Kidney (tissue), 14 donors: ENCODE results near the gene ARF1. TPM values are rescaled to one million over a fixed set of nuclear protein-coding genes. Genes with fewer than 3 reads are reported as not detected.

ENCODE experiments used
- DNase-seq, 5 donors: peaks; one replicate each; pipeline ENCODE4 v3.0.0-alpha.2; 2013 to 2020
- FAIRE-seq: peaks from 2 replicates; lab custom pipeline; 2012; peaks lifted over from hg19 to GRCh38; lab: Jason Lieb, UNC
- H3K27ac ChIP-seq, 2 donors: one replicate each; pipeline ENCODE4 v1.7.0; 2013; ENCODE audit warnings: low read depth in 2 of 2, low read length in 2 of 2, inconsistent platforms in 1 of 2
- H3K27me3 ChIP-seq: one replicate; pipeline ENCODE4 v1.7.1; 2013; ENCODE audit warnings: low read length, inconsistent platforms; ENCODE audit not compliant: control insufficient read depth, insufficient read depth
- H3K36me3 ChIP-seq, 3 donors: one replicate each; pipeline versions ENCODE4 v1.7.0 to v1.7.1; 2013; ENCODE audit warnings: low read length in 3 of 3, control low read depth in 1 of 3, inconsistent platforms in 1 of 3; ENCODE audit not compliant: insufficient read depth in 3 of 3, control insufficient read depth in 2 of 3
- H3K4me1 ChIP-seq, 3 donors: one replicate each; pipeline versions ENCODE4 v1.7.0 to v1.7.1; 2013; ENCODE audit warnings: low read length in 3 of 3, inconsistent platforms in 1 of 3, low read depth in 1 of 3; ENCODE audit not compliant: control insufficient read depth in 2 of 3, insufficient read depth in 2 of 3
- H3K4me3 ChIP-seq, 3 donors: one replicate each; pipeline versions ENCODE4 v1.7.0 to v1.8.1; 2013; ENCODE audit warnings: low read length in 3 of 3, control low read depth in 1 of 3, inconsistent platforms in 1 of 3
- H3K9ac ChIP-seq, 3 donors: one replicate each; pipeline versions ENCODE4 v1.7.0 to v1.7.1; 2013; ENCODE audit warnings: low read length in 3 of 3, control low read depth in 1 of 3, inconsistent platforms in 1 of 3
- H3K9me3 ChIP-seq, 3 donors: one replicate each; pipeline versions ENCODE4 v1.7.0 to v1.7.1; 2013; ENCODE audit warnings: low read length in 3 of 3, control low read depth in 1 of 3, inconsistent platforms in 1 of 3; ENCODE audit not compliant: control insufficient read depth in 2 of 3, insufficient read depth in 1 of 3
- intact Hi-C: fragments of 100-400 bp; cut with DNase I; formaldehyde crosslinking; loops from one replicate; pipeline ENCODE4 v1.11.1; 2022
- polyA plus RNA-seq: library from polyadenylated mRNA; stranded (reverse); fragments of 350-450 nt; fragmentation: Illumina TruSeq; extraction: RNeasy Lipid Tissue Mini Kit (QIAGEN cat#74804); gene quantifications from one replicate; pipeline ENCODE4 v1.2.3, GENCODE V29; 2014; ENCODE audit warnings: low read depth, low replicate concordance; ENCODE audit not compliant: insufficient read depth
- total RNA-seq: library from RNA; stranded (reverse); fragmentation: NEBNext Ultra II Directional; extraction: Animal tissue kit (Norgen Biotek cat#: 25700); gene quantifications from one replicate; pipeline ENCODE4 v1.2.1, GENCODE V29; 2021
- TF ChIP-seq, protein P1 (sequence below): IDR thresholded peaks from 3 replicates; pipeline ENCODE4 v1.5.1; 2012; ENCODE audit warnings: mild to moderate bottlenecking, moderate library complexity, borderline replicate concordance; ENCODE audit not compliant: insufficient read depth; ENCODE audit errors: extremely low read depth
- donor health status: control.
- donor health status: control.
- donor health status: control.
- donor health status: control.
- donor health status: control.
- donor health status: DM: yes; HTN: yes; CAD: no.
- donor health status: Normal renal cell carcinoma (clear cell type).

Gene ARF1
- total and polyA plus RNA-seq, 2 donors from 2014 or later = 383 to 398 TPM

DNA sequence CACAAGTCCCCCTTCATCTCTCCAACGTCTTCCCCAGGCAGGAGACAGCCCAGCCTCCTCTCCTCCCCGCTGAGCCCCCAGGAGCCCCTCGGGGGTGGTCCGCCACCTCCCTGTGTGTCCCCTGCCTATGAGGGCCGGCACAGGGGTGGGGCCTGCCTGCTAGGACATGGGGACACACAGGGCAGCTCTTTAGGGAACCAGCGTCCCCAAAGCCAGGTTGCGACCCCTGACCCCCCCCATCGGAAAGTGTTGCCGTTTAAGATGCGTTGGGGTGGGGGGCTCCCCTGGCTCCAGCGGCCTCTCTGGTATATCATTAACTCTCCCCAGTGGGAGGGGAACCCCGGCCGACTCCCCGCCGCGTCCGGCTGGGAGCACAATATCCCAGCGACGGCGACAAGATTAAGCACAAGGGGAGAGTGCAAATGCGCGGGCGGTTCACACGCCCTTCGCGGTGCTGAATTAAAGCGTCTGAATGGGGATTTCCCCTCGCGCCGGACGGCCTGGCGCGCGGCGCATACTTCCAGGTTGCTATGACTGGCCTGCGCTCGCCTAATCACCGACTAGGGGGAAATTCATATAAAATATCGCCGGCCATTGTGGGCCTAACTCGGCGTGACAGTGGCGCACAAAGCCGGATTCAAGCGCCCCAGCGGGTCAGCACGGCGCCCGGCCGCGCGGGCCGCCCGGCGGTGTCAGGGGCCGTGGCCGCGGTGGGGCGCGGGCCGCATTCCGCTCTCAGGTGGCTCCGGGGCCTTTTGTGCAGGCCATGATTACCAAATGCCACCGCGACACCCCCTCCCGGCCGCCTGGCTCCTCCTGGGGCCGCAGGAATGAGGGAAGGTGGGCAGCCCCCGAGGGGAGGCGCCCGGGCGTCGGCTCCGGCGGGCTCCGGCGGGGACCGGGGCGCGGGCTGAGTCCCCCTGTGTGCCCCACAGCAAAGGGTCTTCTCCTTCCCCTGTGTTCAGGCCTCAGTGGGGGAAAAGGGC lies 44.8 kb upstream of the ARF1 start:
- no peak for FAIRE-seq
- peak in 4 of 5 donors; percentile 39 to 70 (median 59) for DNase-seq
- TF ChIP-seq, protein P1, sequence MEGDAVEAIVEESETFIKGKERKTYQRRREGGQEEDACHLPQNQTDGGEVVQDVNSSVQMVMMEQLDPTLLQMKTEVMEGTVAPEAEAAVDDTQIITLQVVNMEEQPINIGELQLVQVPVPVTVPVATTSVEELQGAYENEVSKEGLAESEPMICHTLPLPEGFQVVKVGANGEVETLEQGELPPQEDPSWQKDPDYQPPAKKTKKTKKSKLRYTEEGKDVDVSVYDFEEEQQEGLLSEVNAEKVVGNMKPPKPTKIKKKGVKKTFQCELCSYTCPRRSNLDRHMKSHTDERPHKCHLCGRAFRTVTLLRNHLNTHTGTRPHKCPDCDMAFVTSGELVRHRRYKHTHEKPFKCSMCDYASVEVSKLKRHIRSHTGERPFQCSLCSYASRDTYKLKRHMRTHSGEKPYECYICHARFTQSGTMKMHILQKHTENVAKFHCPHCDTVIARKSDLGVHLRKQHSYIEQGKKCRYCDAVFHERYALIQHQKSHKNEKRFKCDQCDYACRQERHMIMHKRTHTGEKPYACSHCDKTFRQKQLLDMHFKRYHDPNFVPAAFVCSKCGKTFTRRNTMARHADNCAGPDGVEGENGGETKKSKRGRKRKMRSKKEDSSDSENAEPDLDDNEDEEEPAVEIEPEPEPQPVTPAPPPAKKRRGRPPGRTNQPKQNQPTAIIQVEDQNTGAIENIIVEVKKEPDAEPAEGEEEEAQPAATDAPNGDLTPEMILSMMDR = no peak
- intact Hi-C loops = no loop called here
- H3K27ac ChIP-seq = no peak overlapping the region
- H3K4me1 ChIP-seq = no peaks in the 10 kb centered on the region
- peaks cover 0 to 7% (median 1%) of the 10 kb centered on the region in 3 donors for H3K9me3 ChIP-seq
- H3K27me3 ChIP-seq = no peaks in the 10 kb centered on the region
- no peaks in the 10 kb centered on the region for H3K36me3 ChIP-seq
- no peak overlapping the region for H3K9ac ChIP-seq
- peak overlapping the region in 1 of 3 donors; percentile 21 for H3K4me3 ChIP-seq

DNA sequence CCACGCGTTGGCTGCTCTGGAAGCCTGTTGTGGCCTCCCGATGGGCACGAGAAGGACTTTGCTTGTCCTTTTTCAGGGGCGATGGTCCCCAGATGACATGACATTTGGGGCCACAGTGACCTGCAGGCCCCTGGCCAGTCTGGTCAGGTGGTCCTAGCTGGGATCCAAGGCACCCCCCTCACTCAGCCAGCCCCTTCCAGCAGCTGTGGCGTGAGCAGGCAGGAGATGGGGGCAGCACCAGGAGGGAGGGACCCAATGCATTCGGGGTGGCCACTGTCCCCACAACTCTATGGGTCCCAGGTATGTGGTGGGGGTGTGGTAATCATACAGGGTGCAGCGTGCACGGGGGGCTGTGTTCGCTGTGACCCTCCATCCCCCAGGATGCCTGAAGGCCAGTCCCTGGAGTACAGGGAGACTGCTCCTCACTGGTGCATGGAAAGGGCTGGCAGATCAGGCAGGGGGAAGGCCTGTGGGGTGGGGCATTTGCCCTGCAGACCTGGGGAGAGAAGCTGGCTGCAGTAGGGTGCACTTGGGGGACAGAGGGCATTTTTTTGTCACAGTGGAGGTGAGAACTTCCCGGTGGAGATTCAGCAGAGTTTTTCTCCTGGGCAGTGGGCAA lies 44.0 kb upstream of the ARF1 start:
- H3K4me3 ChIP-seq = no peak overlapping the region
- FAIRE-seq (no peak), DNase-seq (peak in 1 of 5 donors; percentile 15)
- H3K9me3 ChIP-seq = peaks cover 0 to 1% (median under 1%) of the 10 kb centered on the region in 3 donors
- no peaks in the 10 kb centered on the region for H3K27me3 ChIP-seq
- no peaks in the 10 kb centered on the region for H3K36me3 ChIP-seq
- H3K27ac ChIP-seq = no peak overlapping the region
- no peaks in the 10 kb centered on the region for H3K4me1 ChIP-seq
- no peak overlapping the region for H3K9ac ChIP-seq
- TF ChIP-seq, protein P1 = no peak
- intact Hi-C loops = no loop called here

DNA sequence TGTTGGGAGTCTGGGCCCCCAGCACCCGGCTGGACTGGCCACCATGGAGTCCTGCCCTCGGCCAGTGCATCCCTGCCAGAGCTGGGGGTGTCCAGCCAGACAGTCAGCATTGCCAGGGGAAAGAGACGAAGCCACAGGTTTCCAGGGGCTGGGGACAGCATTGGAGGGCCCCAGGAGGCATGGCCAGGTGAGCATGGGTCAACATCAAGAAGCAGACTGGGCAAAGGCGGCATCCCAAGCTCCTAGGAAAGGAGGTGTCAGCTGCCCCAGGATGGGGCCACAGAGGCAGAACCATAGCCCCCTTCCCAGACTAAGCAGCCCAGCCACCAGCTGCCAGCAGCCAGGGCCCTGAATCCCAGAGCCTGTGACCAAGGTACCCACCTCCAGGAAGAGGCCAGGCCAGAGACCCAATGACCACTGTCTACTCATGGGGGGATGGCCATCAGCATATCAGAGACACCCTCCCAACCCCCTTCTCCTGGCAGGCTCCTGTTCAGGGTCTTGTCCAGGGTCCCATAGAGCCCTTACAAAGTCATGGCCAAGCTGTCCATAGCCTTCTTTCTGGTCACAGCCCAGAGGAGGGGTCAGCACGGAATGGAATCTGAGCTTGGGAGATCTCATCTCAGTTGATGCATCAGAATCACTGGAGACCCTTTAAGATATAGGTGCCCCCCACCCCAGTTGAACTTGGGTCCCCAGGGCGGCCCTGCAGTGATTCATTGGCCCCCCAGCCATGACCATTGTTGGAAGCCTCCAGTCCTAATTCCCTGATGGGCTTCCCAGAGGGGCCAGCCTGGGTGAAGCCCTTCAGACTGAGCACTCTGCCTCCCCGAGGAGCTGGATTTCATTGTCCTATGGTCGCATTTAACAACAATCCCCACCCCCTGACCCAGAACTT lies 43.3 kb upstream of the ARF1 start:
- Histone ChIP-seq H3K27me3 (no peaks in the 10 kb centered on the region), H3K4me1 (no peaks in the 10 kb centered on the region), H3K9me3 (peaks cover 0 to 1% (median 0%) of the 10 kb centered on the region in 3 donors), H3K27ac (no peak overlapping the region), H3K36me3 (no peaks in the 10 kb centered on the region), H3K4me3 (no peak overlapping the region), H3K9ac (no peak overlapping the region)
- TF ChIP-seq, protein P1 = no peak
- intact Hi-C loops = no loop called here
- FAIRE-seq (no peak), DNase-seq (peak in 1 of 5 donors; percentile 63)
